Stimulated activated CD8-positive, alpha-beta memory T cell treated with anti-CD3 and anti-CD28 coated beads, Interleukin-7, amount 100 ng/mL, for 4 hours (primary cell): ENCODE results near the gene SPDYE2.
"Not testable (repeated sequence)": the region's sequence is repeated elsewhere in the genome, so short reads cannot be mapped to it uniquely, and the experiment has no call there.

ENCODE experiments used
- DNase-seq, 2 donors: peaks; one replicate each; pipeline ENCODE4 v3.0.0-alpha.2; 2020; ENCODE audit warnings: low read depth in 2 of 2

The SPDYE2 gene

GRCh38 chr7:102540604-102541003, 10.4 kb upstream of the SPDYE2 start:
- not testable (repeated sequence) for DNase-seq

DNA sequence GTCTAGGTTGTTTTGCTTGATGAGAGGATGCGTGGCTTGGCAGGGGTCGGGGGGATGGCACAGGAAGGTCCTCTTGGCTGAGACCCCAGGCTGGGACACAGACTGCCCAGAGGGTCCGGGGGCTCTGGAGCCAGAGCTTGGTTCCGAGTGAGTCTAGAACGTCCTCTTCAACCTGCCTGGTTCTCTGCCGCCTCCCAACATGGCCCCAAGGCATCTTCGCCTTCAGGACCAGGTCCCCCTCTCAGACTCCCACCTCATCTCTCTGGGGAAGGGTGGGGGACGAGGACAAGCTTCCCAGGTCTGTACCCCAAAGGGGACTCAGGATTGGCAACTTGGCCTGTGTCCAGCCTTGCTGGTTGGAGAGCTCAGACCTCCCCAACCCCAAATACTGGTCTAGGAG, 8.9 kb upstream of the SPDYE2 start:
- not testable (repeated sequence) for DNase-seq

GRCh38 chr7:102542771-102543170, 8.3 kb upstream of the SPDYE2 start:
- not testable (repeated sequence) for DNase-seq

- DNase-seq, result not testable (repeated sequence)
Observed at GRCh38 chr7:102543596-102543995, 7.4 kb upstream of the SPDYE2 start, which contains the start of gene UPK3BL2. TSS of gene UPK3BL2 (minus strand) at chr7:102543696. CDS start at chr7:102543636, 60 bp downstream.

- not testable (repeated sequence) for DNase-seq
Observed at GRCh38 chr7:102544372-102544771, 6.7 kb upstream of the SPDYE2 start.

- not testable (repeated sequence) for DNase-seq
Observed at GRCh38 chr7:102545288-102545687, 5.7 kb upstream of the SPDYE2 start.

GRCh38 chr7:102546353-102546752, 4.7 kb upstream of the SPDYE2 start:
- not testable (repeated sequence) for DNase-seq

GRCh38 chr7:102568620-102569019, 17.6 kb downstream of the SPDYE2 start:
- not testable (repeated sequence) for DNase-seq

- DNase-seq, result peak; percentile 88 to 100
Observed at GRCh38 chr7:102572261-102573239, 21.5 kb downstream of the SPDYE2 start, which contains the start of gene POLR2J3. TSS of gene POLR2J3 (minus strand) at chr7:102572583. CDS start at chr7:102572521, 62 bp downstream.

GRCh38 chr7:102574607-102575006, 23.6 kb downstream of the SPDYE2 start:
- DNase-seq, result not testable (repeated sequence)

- not testable (repeated sequence) for DNase-seq
Observed at GRCh38 chr7:102576363-102576762, 25.3 kb downstream of the SPDYE2 start.

- DNase-seq, result not testable (repeated sequence)
Observed at GRCh38 chr7:102577315-102578240, 26.6 kb downstream of the SPDYE2 start.

GRCh38 chr7:102578486-102578885, 27.5 kb downstream of the SPDYE2 start:
- not testable (repeated sequence) for DNase-seq

DNA sequence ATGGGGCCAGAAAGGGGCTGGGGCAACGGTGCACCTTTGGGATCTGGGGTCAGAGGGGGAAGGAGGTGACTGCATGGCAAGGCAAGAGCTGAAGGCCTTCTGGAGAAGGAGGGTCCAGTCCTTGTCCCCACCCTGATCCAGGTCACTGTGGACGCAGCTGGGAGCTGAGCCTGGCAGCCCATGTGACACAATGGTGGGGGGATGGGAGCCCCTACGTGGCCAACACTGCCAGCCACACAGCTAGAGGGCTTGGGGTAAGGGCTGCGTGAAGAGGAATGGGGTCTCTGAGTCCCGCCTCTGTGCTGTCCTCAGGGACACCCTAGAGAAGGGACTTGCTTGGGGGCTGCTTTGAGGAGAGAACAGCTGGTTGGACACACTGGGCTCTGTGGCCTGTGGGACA, 30.7 kb downstream of the SPDYE2 start:
- not testable (repeated sequence) for DNase-seq

DNA sequence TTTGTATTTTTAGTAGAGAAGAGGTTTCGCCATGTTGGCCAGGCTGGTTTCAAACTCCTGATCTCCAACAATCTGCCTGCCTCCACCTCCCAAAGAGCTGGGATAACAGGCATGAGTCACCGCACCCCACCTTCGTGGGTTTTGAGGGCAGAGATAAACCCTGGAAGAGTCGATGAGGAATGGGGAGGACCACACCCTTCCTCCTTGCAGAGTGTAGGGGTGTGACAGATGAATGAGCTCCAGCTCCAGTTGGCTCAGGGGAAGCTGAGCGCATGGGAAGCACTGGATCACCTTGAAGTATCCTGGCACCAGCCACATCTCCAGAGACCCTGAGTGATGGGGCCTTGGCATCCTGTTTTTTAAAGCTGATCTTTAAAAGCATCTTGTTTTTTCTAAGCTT, 32.5 kb downstream of the SPDYE2 start:
- not testable (repeated sequence) for DNase-seq

- not testable (repeated sequence) for DNase-seq
Observed at GRCh38 chr7:102589857-102590256, 38.8 kb downstream of the SPDYE2 start.

DNA sequence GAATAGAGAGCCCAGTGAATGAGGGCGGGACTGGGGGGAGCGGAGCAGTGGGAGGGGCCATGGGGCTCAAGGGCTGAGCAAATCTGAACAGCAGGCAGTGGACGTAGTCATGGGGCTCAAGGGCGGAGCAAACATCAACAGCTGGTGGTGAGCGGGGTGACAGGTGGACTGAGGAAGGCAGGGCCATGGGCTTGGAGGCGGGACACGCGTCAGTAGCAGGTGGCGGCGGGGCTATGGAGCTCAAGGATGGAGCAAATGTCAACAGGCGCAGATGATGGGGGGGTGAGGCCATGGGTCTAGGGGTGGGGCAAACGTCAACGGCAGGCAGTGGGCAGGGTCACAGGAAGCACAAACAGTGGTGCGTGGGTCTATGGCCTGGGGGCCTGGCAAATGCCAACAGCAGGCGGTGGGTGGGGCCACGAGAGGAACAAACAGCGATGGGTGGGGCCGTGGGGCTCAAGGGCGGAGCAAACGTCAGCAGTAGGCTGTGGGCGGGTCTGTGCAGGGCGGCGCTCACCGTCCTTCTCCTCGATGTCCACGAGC, 41.5 kb downstream of the SPDYE2 start:
- peak; percentile 9 to 15 for DNase-seq

GRCh38 chr7:102593637-102594334, 42.8 kb downstream of the SPDYE2 start:
- DNase-seq, result not testable (repeated sequence)

GRCh38 chr7:102596036-102596435, 45.0 kb downstream of the SPDYE2 start:
- not testable (repeated sequence) for DNase-seq

DNA sequence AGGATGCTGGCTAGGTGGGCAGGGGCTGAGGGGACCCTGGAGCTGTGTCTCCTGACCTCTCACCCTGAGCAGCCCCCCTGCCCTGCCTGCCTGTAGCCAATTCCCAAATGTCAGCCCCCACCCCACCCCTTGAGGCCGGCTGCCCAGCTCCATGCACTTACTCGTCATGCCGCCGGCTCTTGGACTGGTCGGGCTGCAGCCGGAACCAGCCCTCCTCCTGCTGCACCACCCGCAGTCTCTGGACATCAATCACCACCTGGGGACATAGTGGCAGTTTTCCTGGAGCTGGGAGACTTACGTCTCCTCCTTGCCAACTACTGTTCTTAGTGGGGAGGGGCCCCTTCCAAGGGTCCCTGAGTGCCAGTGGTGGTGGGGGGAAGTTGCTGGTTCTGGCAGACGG, 48.7 kb downstream of the SPDYE2 start:
- DNase-seq, result not testable (repeated sequence)

DNA sequence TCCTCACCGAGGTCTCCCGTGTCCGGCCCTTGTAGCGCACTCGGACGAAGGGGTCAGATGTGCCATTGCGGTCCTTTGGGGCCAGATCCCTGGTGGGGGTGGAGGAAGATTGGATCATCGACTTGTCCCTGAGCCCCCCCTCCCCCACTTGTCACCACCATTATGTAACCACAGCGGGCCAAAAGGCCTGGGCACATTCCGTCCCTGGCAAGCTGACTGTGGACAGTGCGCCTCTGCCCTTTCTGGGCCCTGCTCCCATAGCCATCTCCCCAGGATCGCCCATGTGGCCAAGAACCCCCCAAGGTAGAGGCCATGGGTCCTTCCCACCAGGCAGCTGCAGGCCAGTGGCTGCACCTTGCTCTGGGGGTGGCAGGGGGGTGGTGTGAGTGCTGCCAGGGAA, 51.3 kb downstream of the SPDYE2 start:
- not testable (repeated sequence) for DNase-seq
